NCI-H2227 (cell line): ENCODE results near the gene KCNS1.

Source experiments
- DNase-seq: peaks from one replicate; lab custom pipeline; 2025; ENCODE audit not compliant: unreplicated experiment; lab: John Stamatoyannopoulos, UW

The KCNS1 gene

GRCh38 chr20:45110301-45110700, 9.4 kb upstream of the KCNS1 start:
- no peak for DNase-seq

- DNase-seq: no peak
Measured at GRCh38 chr20:45109634-45110033, 8.7 kb upstream of the KCNS1 start.

GRCh38 chr20:45105317-45105716, 4.4 kb upstream of the KCNS1 start:
- no peak for DNase-seq

- DNase-seq: no peak
Measured at GRCh38 chr20:45104786-45105185, 3.9 kb upstream of the KCNS1 start.

DNA sequence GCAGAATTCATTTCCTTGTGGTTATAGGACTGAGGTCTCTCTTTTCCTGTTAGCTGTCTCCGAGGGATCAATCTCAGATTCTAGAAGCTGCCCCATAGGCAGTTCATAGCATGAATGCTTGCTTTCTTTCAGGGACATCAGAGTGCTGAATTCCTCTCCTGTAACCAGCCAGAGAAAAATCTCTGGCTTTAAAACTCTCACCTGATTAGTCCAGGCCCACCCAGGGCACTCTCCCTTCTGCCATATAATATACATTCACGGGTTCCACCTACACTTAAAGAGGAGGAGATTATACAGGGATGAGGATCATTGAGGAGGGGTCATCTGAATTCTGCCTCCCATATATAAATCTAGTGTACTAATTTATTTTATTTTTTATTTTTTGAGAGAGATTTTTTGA, 2.1 kb upstream of the KCNS1 start:
- no peak for DNase-seq

DNA sequence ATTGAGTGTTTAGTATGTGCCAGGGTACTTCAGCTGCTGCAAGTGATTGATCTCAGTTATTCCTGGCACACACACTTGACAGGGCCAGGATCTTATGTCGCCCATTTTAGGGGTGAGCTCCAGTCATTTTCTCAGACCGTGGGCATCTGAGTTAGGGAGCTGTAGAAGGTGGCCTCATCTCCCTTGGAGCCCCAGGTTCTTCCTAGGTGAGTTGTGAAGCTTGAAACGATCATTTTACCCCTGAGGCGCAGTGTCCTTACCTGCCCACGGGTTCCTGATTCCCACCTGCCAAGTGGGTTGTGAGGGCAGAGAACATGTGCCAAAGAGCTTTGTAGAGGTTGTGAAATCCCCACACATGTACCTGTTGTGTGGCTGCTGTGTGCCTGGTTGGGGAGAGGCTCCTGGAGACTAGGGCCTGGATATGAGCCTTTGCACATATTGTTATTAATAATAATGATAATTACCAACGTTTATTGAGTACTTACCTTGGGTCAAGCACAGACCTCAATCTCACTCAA, 465 bp upstream of the KCNS1 start:
- DNase-seq: no peak

DNA sequence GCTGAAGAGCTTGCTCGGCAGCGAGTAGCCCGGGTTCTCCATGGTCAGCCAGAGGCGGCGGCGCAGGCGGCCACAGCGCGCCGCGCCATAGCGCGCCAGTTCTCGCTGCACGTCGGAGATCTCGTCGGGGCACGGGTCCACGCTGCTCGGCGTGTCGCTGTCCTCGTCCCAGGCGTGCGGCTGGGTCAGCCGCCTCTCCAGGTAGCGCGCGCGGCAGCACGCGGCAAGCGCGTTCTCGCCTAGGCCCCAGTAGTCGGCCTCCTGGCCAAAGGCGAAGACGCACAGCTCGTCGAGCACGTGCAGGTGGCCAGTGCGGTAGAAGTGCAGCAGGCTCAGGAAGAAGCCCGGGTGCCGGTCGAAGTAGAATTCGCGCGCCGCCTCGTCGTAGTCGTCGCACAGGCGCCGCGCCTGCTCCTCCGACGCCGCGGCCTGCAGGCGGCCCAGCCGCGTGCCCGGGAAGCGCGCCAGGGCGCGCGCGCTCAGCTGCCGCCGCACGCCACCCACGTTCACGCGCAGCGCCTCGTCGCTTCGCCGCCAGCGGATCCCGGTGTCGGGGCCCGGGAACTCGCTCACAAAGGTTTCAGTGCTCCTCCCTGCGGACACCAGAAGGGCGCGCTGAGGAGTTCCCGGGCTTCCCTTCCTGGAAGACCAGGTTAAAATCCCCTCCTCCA, 2.7 kb downstream of the KCNS1 start:
- no peak for DNase-seq

- DNase-seq: no peak
Measured at GRCh38 chr20:45097485-45098102, 3.3 kb downstream of the KCNS1 start.

DNA sequence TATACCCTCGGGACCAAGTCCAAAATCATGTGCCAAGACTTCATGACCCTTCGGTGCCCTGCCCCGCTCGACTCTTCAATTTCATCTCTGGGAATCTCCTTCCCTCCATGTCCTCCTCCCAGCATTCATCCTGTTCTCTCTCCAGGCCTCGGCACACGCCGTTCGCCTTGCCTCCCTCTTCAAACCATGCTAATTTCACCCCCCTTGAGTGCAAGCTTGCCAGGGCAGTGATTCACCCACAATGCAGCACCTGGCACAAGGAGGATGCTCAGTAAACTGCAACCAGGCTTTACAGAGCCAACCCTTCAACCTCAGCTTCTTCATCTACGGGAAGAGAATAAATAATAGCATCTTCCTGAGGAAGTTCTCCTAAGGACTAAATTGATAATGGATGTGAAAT, 4.1 kb downstream of the KCNS1 start:
- peak; percentile 12 for DNase-seq

DNA sequence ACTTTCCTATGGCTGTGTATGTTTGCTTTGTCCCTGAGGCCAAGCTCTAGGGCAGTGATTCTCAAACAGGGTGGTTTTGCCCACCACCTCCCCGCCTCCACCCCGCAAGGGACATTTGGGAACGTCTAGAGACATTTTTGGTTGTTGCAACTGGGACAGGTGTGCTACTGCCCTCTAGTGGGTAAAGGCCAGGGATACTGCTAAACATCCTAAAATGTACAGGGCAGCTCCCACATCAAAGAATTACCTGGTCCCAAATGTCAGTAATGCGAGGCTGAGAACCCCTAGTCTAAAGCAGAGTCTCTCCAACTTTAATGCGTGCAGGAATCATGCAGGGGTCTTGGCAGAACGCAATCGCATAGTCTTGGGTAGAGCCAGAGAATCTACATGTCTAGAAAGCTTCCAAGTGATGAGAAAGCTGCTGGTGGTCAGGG, 5.1 kb downstream of the KCNS1 start:
- DNase-seq: peak; percentile 24

DNA sequence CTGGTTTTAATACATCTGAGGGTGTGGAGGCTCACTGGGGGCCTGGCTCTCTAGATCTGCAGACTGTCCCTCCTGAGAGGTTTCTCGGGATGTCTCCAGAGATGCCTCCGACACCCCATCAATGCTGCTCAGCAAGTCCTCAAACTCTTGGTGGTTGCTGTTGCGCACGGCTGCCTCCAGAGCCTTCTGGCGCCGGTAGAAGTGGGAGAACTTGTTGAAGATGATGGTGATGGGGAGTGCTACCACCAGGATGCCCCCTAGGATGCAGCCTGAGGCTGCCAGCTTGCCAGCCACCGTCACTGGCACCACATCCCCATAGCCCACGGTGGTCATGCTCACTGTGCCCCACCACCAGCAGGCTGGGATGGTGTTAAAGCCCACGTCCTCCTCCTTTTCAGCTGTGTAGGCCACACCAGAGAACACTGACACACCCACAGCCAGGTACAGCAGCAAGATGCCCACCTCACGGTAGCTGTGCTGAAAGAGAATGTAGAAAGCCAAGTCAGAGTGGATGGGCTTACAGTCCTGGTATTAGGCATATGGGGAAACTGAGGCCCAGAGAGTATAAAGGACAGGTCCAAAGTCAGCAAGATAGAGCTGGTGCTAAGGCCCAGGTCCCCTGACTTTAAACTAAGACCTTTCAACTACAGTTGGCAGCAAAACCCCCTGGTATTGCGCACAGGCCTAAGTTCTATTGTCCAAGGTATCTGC, 5.9 kb downstream of the KCNS1 start:
- no peak for DNase-seq

DNA sequence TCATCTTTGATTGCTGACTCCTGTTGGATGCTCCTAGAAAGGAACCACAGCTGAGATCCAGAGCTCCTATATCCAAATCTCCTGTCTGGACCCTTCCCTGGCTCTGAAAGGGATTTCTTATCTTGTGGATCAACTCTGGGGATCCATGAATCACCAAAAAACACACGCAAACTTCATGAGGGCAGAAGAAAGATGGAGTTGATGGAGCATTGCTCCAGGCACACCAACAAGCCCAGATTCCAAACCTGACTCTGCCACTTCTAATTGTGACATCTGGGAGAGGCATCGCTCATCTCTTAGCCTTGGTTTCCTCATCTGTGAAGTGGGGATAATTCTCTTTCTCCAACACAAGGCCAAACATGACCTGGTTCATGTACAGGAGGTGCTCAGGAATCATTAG, 6.7 kb downstream of the KCNS1 start:
- no peak for DNase-seq

- no peak for DNase-seq
Measured at GRCh38 chr20:45092898-45093297, 8.0 kb downstream of the KCNS1 start.

- no peak for DNase-seq
Measured at GRCh38 chr20:45091366-45091765, 9.6 kb downstream of the KCNS1 start.

- no peak for DNase-seq
Measured at GRCh38 chr20:45090481-45090880, 10.4 kb downstream of the KCNS1 start.

GRCh38 chr20:45088247-45088646, 12.7 kb downstream of the KCNS1 start:
- no peak for DNase-seq

GRCh38 chr20:45087814-45088213, 13.1 kb downstream of the KCNS1 start:
- DNase-seq: no peak

GRCh38 chr20:45087097-45087790, 13.7 kb downstream of the KCNS1 start:
- no peak for DNase-seq

DNA sequence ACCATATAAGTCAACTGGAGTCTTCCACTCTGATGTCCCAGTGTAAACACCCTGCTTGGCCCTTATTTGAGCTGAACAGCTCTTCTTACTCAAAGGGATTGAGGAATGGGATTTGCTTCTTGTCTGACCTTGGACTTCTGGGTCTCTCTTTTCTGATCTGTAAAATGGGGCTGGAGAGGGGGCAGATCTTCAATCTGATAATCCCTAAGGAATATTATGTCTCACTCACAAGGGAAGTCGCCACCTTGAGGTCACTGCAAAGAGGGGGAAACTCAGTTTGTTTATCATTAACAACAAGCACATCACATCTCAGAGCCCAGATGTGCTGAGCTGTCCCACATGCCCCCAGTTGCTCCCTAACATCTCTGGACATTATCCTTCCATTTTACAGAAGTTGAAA, 15.1 kb downstream of the KCNS1 start:
- DNase-seq: no peak

DNA sequence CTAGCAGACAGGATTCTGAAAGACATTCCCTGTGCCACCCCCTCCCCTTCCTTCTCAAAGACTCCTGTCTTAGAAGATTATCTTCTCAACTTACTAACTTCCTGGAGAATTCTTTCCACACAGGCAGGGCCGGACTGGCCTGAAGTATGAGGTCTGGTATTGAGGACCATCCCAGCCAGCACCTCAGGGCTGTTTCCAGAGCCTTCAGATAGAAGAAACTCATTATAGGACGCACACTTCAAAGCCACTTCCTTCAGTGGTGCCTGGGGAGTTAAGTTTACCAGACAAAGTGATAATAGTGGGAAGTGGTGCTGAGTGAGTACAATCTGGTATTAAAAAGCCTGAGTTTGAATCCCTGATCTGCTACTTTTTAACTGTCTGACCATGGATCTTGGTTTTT, 15.6 kb downstream of the KCNS1 start:
- DNase-seq: no peak

- no peak for DNase-seq
Measured at GRCh38 chr20:45083127-45083526, 17.8 kb downstream of the KCNS1 start.

GRCh38 chr20:45082468-45082867, 18.5 kb downstream of the KCNS1 start:
- no peak for DNase-seq
